Measurements from ENCODE around the gene PCBP1.
A peak's percentile ranks its signal among the peaks of the same experiment; 100 is the strongest.
"Not testable (repeated sequence)": the region's sequence is repeated elsewhere in the genome, so short reads cannot be mapped to it uniquely, and the experiment has no call there.

PCBP1 gene

GRCh38 chr2:70124983-70125480, 37.8 kb downstream of the PCBP1 start:
- TF ChIP-seq POLR2A (IDR thresholded peaks at IDR 0.05; ENCODE audit: extremely low read depth, insufficient read length) (peak; percentile 61), MAX (IDR thresholded peaks at IDR 0.05; ENCODE audit: low read depth, low read length) (no peak), MYC (IDR thresholded peaks at IDR 0.05; ENCODE audit: low read depth, low read length) (peak; percentile 58; the same call in 1 of the 2 replicates), CTCF (IDR thresholded peaks at IDR 0.05; ENCODE audit: low read depth, low read length) (no peak)
- peak overlapping the region; percentile 80 for H3K4me3 ChIP-seq (ENCODE audit: low read depth, low read length)
- DNase-seq (ENCODE audit: low read depth) = peak; percentile 84

GRCh38 chr2:70125498-70125898, 38.2 kb downstream of the PCBP1 start:
- H3K4me3 ChIP-seq (ENCODE audit: low read depth, low read length) = peak overlapping the region; percentile 80
- no peak for TF ChIP-seq CTCF (IDR thresholded peaks at IDR 0.05; ENCODE audit: low read depth, low read length)
- TF ChIP-seq MYC (IDR thresholded peaks at IDR 0.05; ENCODE audit: low read depth, low read length) = no peak
- no peak for TF ChIP-seq POLR2A (IDR thresholded peaks at IDR 0.05; ENCODE audit: extremely low read depth, insufficient read length)
- no peak for TF ChIP-seq MAX (IDR thresholded peaks at IDR 0.05; ENCODE audit: low read depth, low read length)
- no peak for DNase-seq (ENCODE audit: low read depth)

GRCh38 chr2:70126413-70126812, 39.1 kb downstream of the PCBP1 start:
- TF ChIP-seq POLR2A (IDR thresholded peaks at IDR 0.05; ENCODE audit: extremely low read depth, insufficient read length) = no peak
- TF ChIP-seq MAX (IDR thresholded peaks at IDR 0.05; ENCODE audit: low read depth, low read length) = no peak
- no peak for TF ChIP-seq CTCF (IDR thresholded peaks at IDR 0.05; ENCODE audit: low read depth, low read length)
- TF ChIP-seq MYC (IDR thresholded peaks at IDR 0.05; ENCODE audit: low read depth, low read length) = no peak
- no peak for DNase-seq (ENCODE audit: low read depth)
- H3K4me3 ChIP-seq (ENCODE audit: low read depth, low read length) = no peak overlapping the region

GRCh38 chr2:70128005-70128404, 40.7 kb downstream of the PCBP1 start:
- TF ChIP-seq MAX (IDR thresholded peaks at IDR 0.05; ENCODE audit: low read depth, low read length) (no peak), POLR2A (IDR thresholded peaks at IDR 0.05; ENCODE audit: extremely low read depth, insufficient read length) (no peak), CTCF (IDR thresholded peaks at IDR 0.05; ENCODE audit: low read depth, low read length) (no peak), MYC (IDR thresholded peaks at IDR 0.05; ENCODE audit: low read depth, low read length) (no peak)
- DNase-seq (ENCODE audit: low read depth) = peak; percentile 59
- H3K4me3 ChIP-seq (ENCODE audit: low read depth, low read length) = no peak overlapping the region

- H3K4me3 ChIP-seq (ENCODE audit: low read depth, low read length) = peak overlapping the region; percentile 67
- not testable (repeated sequence) for DNase-seq (ENCODE audit: low read depth)
Observed at GRCh38 chr2:70131344-70132143, 44.3 kb downstream of the PCBP1 start.

- DNase-seq (ENCODE audit: low read depth) = peak; percentile 86
- TF ChIP-seq MYC (IDR thresholded peaks at IDR 0.05; ENCODE audit: low read depth, low read length) (peak; percentile 58), MAX (IDR thresholded peaks at IDR 0.05; ENCODE audit: low read depth, low read length) (0 out of 2 replicates have a peak, but pooled peaks have one; percentile 24), CTCF (IDR thresholded peaks at IDR 0.05; ENCODE audit: low read depth, low read length) (no peak), POLR2A (IDR thresholded peaks at IDR 0.05; ENCODE audit: extremely low read depth, insufficient read length) (peak; percentile 43)
- H3K4me3 ChIP-seq (ENCODE audit: low read depth, low read length) = peak overlapping the region; percentile 67
Observed at GRCh38 chr2:70132244-70133126, 45.2 kb downstream of the PCBP1 start.

Measured in NB4 (cell line).